Suppressor macrophage treated with lipopolysaccharide for 1 hour (primary cell): ENCODE measurements around the gene SDS.

Experiments
- DNase-seq, 3 donors: peaks; one replicate each; pipeline ENCODE4 v3.0.0-alpha.2; 2020 to 2022

The SDS gene

GRCh38 chr12:113424915-113425823 lies 21.5 kb upstream of the SDS start:
- peak; percentile 69 to 82 (median 74) for DNase-seq

GRCh38 chr12:113424456-113424855 lies 20.8 kb upstream of the SDS start:
- no peak for DNase-seq

GRCh38 chr12:113422886-113423669 lies 19.4 kb upstream of the SDS start:
- no peak for DNase-seq

- peak; percentile 96 to 99 (median 97) for DNase-seq
Observed at GRCh38 chr12:113422030-113422885, 18.6 kb upstream of the SDS start, which contains the start of gene SDSL. Gene SDSL (plus strand): TSS chr12:113422380. CDS start chr12:113427983, 5,603 bp downstream.

- DNase-seq: no peak
Observed at GRCh38 chr12:113420996-113421595, 17.4 kb upstream of the SDS start.

- peak; percentile 92 to 99 (median 93) for DNase-seq
Observed at GRCh38 chr12:113418213-113418879, 14.7 kb upstream of the SDS start.

- peak; percentile 79 to 91 (median 80) for DNase-seq
Observed at GRCh38 chr12:113416091-113416754, 12.5 kb upstream of the SDS start.

GRCh38 chr12:113414519-113415038 lies 10.9 kb upstream of the SDS start:
- no peak for DNase-seq

- peak; percentile 80 to 86 (median 84) for DNase-seq
Observed at GRCh38 chr12:113413488-113413939, 9.8 kb upstream of the SDS start.

- DNase-seq: no peak
Observed at GRCh38 chr12:113409462-113410124, 5.9 kb upstream of the SDS start.

GRCh38 chr12:113408756-113409298 lies 5.1 kb upstream of the SDS start:
- DNase-seq: no peak

- peak; percentile 52 to 63 (median 61) for DNase-seq
Observed at GRCh38 chr12:113407931-113408600, 4.4 kb upstream of the SDS start.

- peak; percentile 60 to 66 (median 64) for DNase-seq
Observed at GRCh38 chr12:113405694-113406093, 2.0 kb upstream of the SDS start.

- no peak for DNase-seq
Observed at GRCh38 chr12:113402586-113403260, 964 bp downstream of the SDS start.

- no peak for DNase-seq
Observed at GRCh38 chr12:113401066-113402000, 2.4 kb downstream of the SDS start.

GRCh38 chr12:113400362-113400761 lies 3.3 kb downstream of the SDS start:
- no peak for DNase-seq

- DNase-seq: no peak
Observed at GRCh38 chr12:113399490-113399889, 4.2 kb downstream of the SDS start.
